H1 (cell line): ENCODE results near the gene RNF157. TPM values are rescaled to one million over a fixed set of nuclear protein-coding genes. Genes with fewer than 3 reads are reported as not detected.
"Not testable (repeated sequence)": the region's sequence is repeated elsewhere in the genome, so short reads cannot be mapped to it uniquely, and the experiment has no call there.

Experiments
- CTCF ChIA-PET: fragments of 300-600 bp; sonication (Branson Sonifier 250); formaldehyde crosslinking; loops from one replicate; lab custom pipeline; 2021; ENCODE audit not compliant: partially characterized antibody; lab: Charles Lee
- POLR2A ChIA-PET: fragments of 300-600 bp; sonication (Branson Sonifier 250); formaldehyde crosslinking; loops from one replicate; lab custom pipeline; 2021; ENCODE audit warnings: inconsistent platforms; ENCODE audit not compliant: partially characterized antibody; lab: Charles Lee
- DNase-seq, 2 experiments: peaks; one replicate each; pipeline versions ENCODE4 v3.0.0 to v3.0.0-alpha.2; 2010 to 2022; ENCODE audit warnings: low spot score in 2 of 2, low read depth in 1 of 2, mixed read lengths in 1 of 2
- FAIRE-seq: peaks from 2 replicates; lab custom pipeline; 2011; peaks lifted over from hg19 to GRCh38; lab: Jason Lieb, UNC
- H2AFZ ChIP-seq: 2 replicates; pipeline ENCODE4 v1.8.1; 2012; ENCODE audit warnings: low read length, inconsistent platforms
- H2AK5ac ChIP-seq: 2 replicates; pipeline ENCODE4 v1.6.1; 2013; ENCODE audit warnings: low read depth, low read length
- H2BK120ac ChIP-seq: replicated peaks from 2 replicates; pipeline ENCODE3; 2013; ENCODE audit warnings: low read depth, low read length, inconsistent platforms
- H2BK12ac ChIP-seq: 2 replicates; pipeline ENCODE4 v1.6.1; 2013; ENCODE audit warnings: low read depth, low read length
- H2BK15ac ChIP-seq: 2 replicates; pipeline ENCODE4 v1.6.1; 2013; ENCODE audit warnings: low read length
- H2BK20ac ChIP-seq: 2 replicates; pipeline ENCODE4 v1.6.1; 2013; ENCODE audit warnings: low read length
- H2BK5ac ChIP-seq: 2 replicates; pipeline ENCODE4 v1.6.1; 2013; ENCODE audit warnings: low read depth, low read length
- H3K14ac ChIP-seq: 2 replicates; pipeline ENCODE4 v1.6.1; 2013; ENCODE audit warnings: inconsistent platforms; ENCODE audit not compliant: insufficient read length
- H3K18ac ChIP-seq: 2 replicates; pipeline ENCODE4 v1.6.1; 2013; ENCODE audit warnings: low read length; ENCODE audit errors: extremely low read depth
- H3K23ac ChIP-seq: 2 replicates; pipeline ENCODE4 v1.6.1; 2013; ENCODE audit warnings: inconsistent platforms; ENCODE audit not compliant: insufficient read length
- H3K23me2 ChIP-seq: 2 replicates; pipeline ENCODE4 v1.6.1; 2013; ENCODE audit warnings: low read depth, low read length
- H3K27ac ChIP-seq: 2 replicates; pipeline ENCODE4 v1.6.1; 2011; ENCODE audit warnings: low read depth, low read length, inconsistent platforms
- H3K27me3 ChIP-seq, 4 experiments: replicated peaks in 1 of 4; 1 replicate in 1 of 4; 2 replicates in 3 of 4; pipeline versions ENCODE4 v1.6.1 to v1.8.1; 2011 to 2013; ENCODE audit warnings: low read length in 3 of 4, mild to moderate bottlenecking in 3 of 4, inconsistent platforms in 2 of 4, mixed read lengths in 2 of 4, moderate library complexity in 1 of 4; ENCODE audit not compliant: control insufficient read depth in 3 of 4, insufficient read depth in 3 of 4; ENCODE audit errors: extremely low read depth in 1 of 4
- H3K36me3 ChIP-seq, 4 experiments: 2 replicates each; pipeline versions ENCODE4 v1.6.1 to v1.8.1; 2011 to 2013; ENCODE audit warnings: mild to moderate bottlenecking in 4 of 4, low read length in 3 of 4, moderate library complexity in 2 of 4, control low read depth in 1 of 4, inconsistent platforms in 1 of 4; ENCODE audit not compliant: insufficient read depth in 4 of 4, control insufficient read depth in 2 of 4
- H3K4ac ChIP-seq: replicated peaks from 2 replicates; pipeline ENCODE3; 2013; ENCODE audit warnings: low read length, low read depth, mixed read lengths, inconsistent platforms; ENCODE audit not compliant: insufficient read length
- H3K4me1 ChIP-seq, 4 experiments: replicated peaks in 1 of 4; 1 replicate in 1 of 4; 2 replicates in 3 of 4; pipeline versions ENCODE4 v1.6.1 to v1.8.1; 2011 to 2013; ENCODE audit warnings: low read length in 3 of 4, inconsistent platforms in 2 of 4, mixed read lengths in 1 of 4; ENCODE audit not compliant: insufficient read depth in 4 of 4, control insufficient read depth in 3 of 4
- H3K4me2 ChIP-seq, 2 experiments: 2 replicates each; pipeline versions ENCODE4 v1.6.1 to v1.8.1; 2011 to 2013; ENCODE audit warnings: low read depth in 2 of 2, low read length in 2 of 2, control low read depth in 1 of 2, inconsistent platforms in 1 of 2, mild to moderate bottlenecking in 1 of 2; ENCODE audit not compliant: insufficient read depth in 1 of 2
- H3K4me3 ChIP-seq, 4 experiments: fragments of 200-600, 300-600 bp in 1 of 4; sonication (generic), shearing (Covaris generic), sonication (Bioruptor Twin) in 1 of 4; 2 replicates each; pipeline versions ENCODE4 v1.5.1 to v1.8.1; 2011 to 2016; ENCODE audit warnings: low read length in 4 of 4, low read depth in 3 of 4, control low read depth in 2 of 4, inconsistent platforms in 2 of 4, mild to moderate bottlenecking in 2 of 4, mixed read lengths in 1 of 4, moderate library complexity in 1 of 4; ENCODE audit not compliant: insufficient read depth in 2 of 4; ENCODE audit errors: extremely low read depth in 1 of 4
- H3K56ac ChIP-seq: replicated peaks from 2 replicates; pipeline ENCODE3; 2013; ENCODE audit warnings: low read depth, mild to moderate bottlenecking, mixed read lengths, low read length, inconsistent platforms; ENCODE audit not compliant: insufficient read length
- H3K79me1 ChIP-seq: 2 replicates; pipeline ENCODE4 v1.6.1; 2013; ENCODE audit warnings: low read depth, low read length, control low read depth
- H3K79me2 ChIP-seq, 2 experiments: 2 replicates each; pipeline versions ENCODE4 v1.6.1 to v1.8.1; 2012 to 2013; ENCODE audit warnings: low read length in 2 of 2, mild to moderate bottlenecking in 2 of 2, inconsistent platforms in 1 of 2; ENCODE audit not compliant: insufficient read depth in 2 of 2, control insufficient read depth in 1 of 2
- H3K9ac ChIP-seq, 4 experiments: replicated peaks in 1 of 4; 1 replicate in 1 of 4; 2 replicates in 3 of 4; pipeline versions ENCODE4 v1.6.1 to v1.8.1; 2011 to 2013; ENCODE audit warnings: low read depth in 3 of 4, low read length in 3 of 4, control low read depth in 2 of 4, mild to moderate bottlenecking in 2 of 4, moderate library complexity in 2 of 4, inconsistent platforms in 1 of 4; ENCODE audit errors: extremely low read depth in 1 of 4
- H3K9me3 ChIP-seq, 2 experiments: 2 replicates each; pipeline versions ENCODE4 v1.6.1 to v1.8.1; 2012 to 2013; ENCODE audit warnings: mild to moderate bottlenecking in 2 of 2, moderate library complexity in 2 of 2, control low read depth in 1 of 2, inconsistent platforms in 1 of 2, low read depth in 1 of 2, low read length in 1 of 2, mixed read lengths in 1 of 2; ENCODE audit not compliant: insufficient read depth in 2 of 2
- H4K20me1 ChIP-seq, 2 experiments: replicated peaks in 1 of 2; 2 replicates each; pipeline versions ENCODE3 to v1.8.1; 2011 to 2013; ENCODE audit warnings: inconsistent platforms in 2 of 2, low read length in 2 of 2, mild to moderate bottlenecking in 1 of 2; ENCODE audit not compliant: insufficient read depth in 2 of 2, control insufficient read depth in 1 of 2
- H4K5ac ChIP-seq: 2 replicates; pipeline ENCODE4 v1.6.1; 2013; ENCODE audit warnings: low read length, low read depth, mixed read lengths, inconsistent platforms; ENCODE audit not compliant: insufficient read length
- H4K8ac ChIP-seq: 2 replicates; pipeline ENCODE4 v1.8.0; 2013; ENCODE audit warnings: mild to moderate bottlenecking, moderate library complexity, low read length, inconsistent platforms; ENCODE audit not compliant: insufficient read depth; ENCODE audit errors: extremely low read depth
- H4K91ac ChIP-seq: replicated peaks from 2 replicates; pipeline ENCODE3; 2013; ENCODE audit warnings: low read length, mixed read lengths, inconsistent platforms; ENCODE audit not compliant: insufficient read length
- BACH1 ChIP-seq: IDR thresholded peaks from 2 replicates; pipeline ENCODE4 v1.6.1; 2012; ENCODE audit warnings: low read length, improper control_type of control experiment
- WGBS, 2 experiments: shearing (Covaris generic) in 1 of 2; methylation state at CpG; one replicate each; pipeline versions ENCODE4 v1.1.6 to v1.1.7; 2013 to 2015; ENCODE audit warnings: low lambda C conversion rate in 2 of 2, mixed read lengths in 2 of 2, inconsistent platforms in 1 of 2, low coverage in 1 of 2, missing lambda C conversion rate in 1 of 2; ENCODE audit not compliant: insufficient replicate concordance in 2 of 2, insufficient coverage in 1 of 2, insufficient read length in 1 of 2; ENCODE audit errors: extremely low coverage in 1 of 2, missing lambda C conversion rate in 1 of 2; 5-methylcytosine and 5-hydroxymethylcytosine counted together
- polyA plus RNA-seq, 7 experiments: library from polyadenylated mRNA; depleted of rRNA in 3 of 7; stranded (reverse) in 5 of 7; unstranded in 2 of 7; fragments of >200 nt in 5 of 7; fragments of 200-250 nt in 2 of 7; gene quantifications; 1 replicate in 5 of 7; 2 replicates in 1 of 7; 4 replicates in 1 of 7; pipeline versions ENCODE4 v1.2.1 to v1.2.3, GENCODE V29; 2011 to 2013; ENCODE audit warnings: missing spikeins in 2 of 7, mixed read lengths in 2 of 7
- total RNA-seq: library from RNA; stranded (reverse); fragmentation: NEBNext Ultra II Directional; extraction: Animal tissue kit (Norgen Biotek cat#: 25700); gene quantifications from 2 replicates; pipeline ENCODE4 v1.2.1, GENCODE V29; 2021

RNF157 gene
- total and polyA plus RNA-seq, 2 of the 8 experiments (the other 6 are each of a cell fraction or from before 2014, with no cell fraction given), result 13.4 to 16.7 TPM

- ChIA-PET CTCF (interaction anchor here (0.5 to 1.6 kb wide), 4 partner anchors 11 to 107 kb away, joined by 3 to 4 read pairs (median 3); no protein-coding TSS in a partner anchor), POLR2A (no interaction called here)
- Histone ChIP-seq H3K27ac (no peak overlapping the region), H3K4me1 (peaks cover 0 to 2% (median 0%) of the 10 kb centered on the region in 4 experiments; a peak in 1 of 7 replicates), H3K27me3 (no peaks in the 10 kb centered on the region), H4K91ac (no peak overlapping the region), H3K4me3 (no peak overlapping the region), H3K18ac (no peak overlapping the region), H2BK5ac (no peak overlapping the region), H2BK20ac (no peak overlapping the region), H3K79me2 (0 out of 4 replicates have a peak, but pooled peaks cover 0 to 2% of the 10 kb centered on the region in 2 experiments), H4K5ac (no peak overlapping the region), H3K36me3 (no peaks in the 10 kb centered on the region), H3K9ac (no peak overlapping the region), H2BK12ac (no peak overlapping the region), H3K23me2 (no peaks in the 10 kb centered on the region), H2BK120ac (no peak overlapping the region), H2BK15ac (no peak overlapping the region), H3K23ac (no peak overlapping the region), H2AFZ (no peak overlapping the region), H3K4me2 (no peak overlapping the region), H2AK5ac (no peak overlapping the region), H3K56ac (no peak overlapping the region), H3K9me3 (no peaks in the 10 kb centered on the region), H3K14ac (no peak overlapping the region), H4K20me1 (no peaks in the 10 kb centered on the region), H3K4ac (no peak overlapping the region)
- 98% methylated on average over 2 of the region's 2 CpGs; no CpG with 5 or more reads in 1 of the 2 experiments for whole genome bisulfite sequencing, 2 experiments
- FAIRE-seq (no peak), DNase-seq (no peak)
- no peak for TF ChIP-seq BACH1
- TF ChIP-seq, all 59 proteins: peak for 0
- no peaks in the 10 kb centered on the region for H3K79me1 ChIP-seq
- no peak overlapping the region for H4K8ac ChIP-seq
Measured at GRCh38 chr17:76232342-76232741, 8.0 kb downstream of the RNF157 start.

- FAIRE-seq, CTCF ChIA-PET: not testable (repeated sequence)
Measured at GRCh38 chr17:76226749-76227148, 13.5 kb downstream of the RNF157 start.

More at GRCh38 chr17:76226749-76227148, 13.5 kb downstream of the RNF157 start:
- H3K27me3 ChIP-seq, H3K79me2 ChIP-seq, H3K14ac ChIP-seq, H3K23ac ChIP-seq, H3K18ac ChIP-seq, H3K27ac ChIP-seq, H4K91ac ChIP-seq, H3K4ac ChIP-seq, H3K79me1 ChIP-seq, H4K20me1 ChIP-seq, H3K9me3 ChIP-seq, H3K36me3 ChIP-seq, H3K4me3 ChIP-seq, H2AK5ac ChIP-seq, H2BK120ac ChIP-seq, H2BK12ac ChIP-seq, H4K8ac ChIP-seq, H2BK20ac ChIP-seq, H2AFZ ChIP-seq, H3K56ac ChIP-seq, H3K4me2 ChIP-seq, H3K4me1 ChIP-seq, H3K23me2 ChIP-seq, H3K9ac ChIP-seq, H4K5ac ChIP-seq, H2BK5ac ChIP-seq, POLR2A ChIA-PET, H2BK15ac ChIP-seq: not testable (repeated sequence)
- DNase-seq, result peak in 1 of 2 experiments; percentile 41
- WGBS, 2 experiments, result 94% methylated on average over 18 of the region's 19 CpGs; no CpG with 5 or more reads in 1 of the 2 experiments
